Muscle of leg (tissue), 11 donors: ENCODE measurements around the gene PHF21B. TPM values are rescaled to one million over a fixed set of nuclear protein-coding genes. Genes with fewer than 3 reads are reported as not detected.
"Not testable (repeated sequence)": the region's sequence is repeated elsewhere in the genome, so short reads cannot be mapped to it uniquely, and the experiment has no call there.

ENCODE experiments used
- DNase-seq: peaks from one replicate; pipeline ENCODE4 v3.0.0; 2013
- H3K27ac ChIP-seq: one replicate; pipeline ENCODE4 v1.5.1; 2013; ENCODE audit warnings: mild to moderate bottlenecking, low read length, control low read depth
- H3K27me3 ChIP-seq: one replicate; pipeline ENCODE4 v1.6.1; 2013; ENCODE audit warnings: low read length; ENCODE audit not compliant: control insufficient read depth, insufficient read depth
- H3K36me3 ChIP-seq: one replicate; pipeline ENCODE4 v1.6.1; 2013; ENCODE audit warnings: low read length; ENCODE audit not compliant: control insufficient read depth, insufficient read depth
- H3K4me1 ChIP-seq: one replicate; pipeline ENCODE4 v1.6.1; 2013; ENCODE audit warnings: low read length; ENCODE audit not compliant: control insufficient read depth, insufficient read depth
- H3K4me3 ChIP-seq: one replicate; pipeline ENCODE4 v1.5.1; 2013; ENCODE audit warnings: low read length, control low read depth
- H3K9me3 ChIP-seq: replicated peaks from 2 replicates; pipeline ENCODE4 v1.6.1; 2013; ENCODE audit warnings: low read depth, low read length; ENCODE audit not compliant: control insufficient read depth
- WGBS: methylation state at CpG from one replicate; pipeline ENCODE4 v1.1.5; 2013; ENCODE audit warnings: missing lambda C conversion rate; ENCODE audit not compliant: insufficient coverage; 5-methylcytosine and 5-hydroxymethylcytosine counted together
- polyA plus RNA-seq, 8 donors: library from polyadenylated mRNA; unstranded; fragments of 120-200 nt; gene quantifications; one replicate each; pipeline versions ENCODE4 v1.2.1 to v1.2.3, GENCODE V29; 2013; ENCODE audit warnings: inconsistent platforms in 1 of 8, low replicate concordance in 1 of 8; ENCODE audit not compliant: insufficient read length in 8 of 8, insufficient read depth in 1 of 8
- total RNA-seq: library from RNA; stranded (reverse); fragments of 120-200 nt; gene quantifications from one replicate; pipeline ENCODE4 v1.2.4, GENCODE V29; 2013

The PHF21B gene
- total and polyA plus RNA-seq, 9 donors: 0.22 to 0.71 (median 0.49) TPM

DNA sequence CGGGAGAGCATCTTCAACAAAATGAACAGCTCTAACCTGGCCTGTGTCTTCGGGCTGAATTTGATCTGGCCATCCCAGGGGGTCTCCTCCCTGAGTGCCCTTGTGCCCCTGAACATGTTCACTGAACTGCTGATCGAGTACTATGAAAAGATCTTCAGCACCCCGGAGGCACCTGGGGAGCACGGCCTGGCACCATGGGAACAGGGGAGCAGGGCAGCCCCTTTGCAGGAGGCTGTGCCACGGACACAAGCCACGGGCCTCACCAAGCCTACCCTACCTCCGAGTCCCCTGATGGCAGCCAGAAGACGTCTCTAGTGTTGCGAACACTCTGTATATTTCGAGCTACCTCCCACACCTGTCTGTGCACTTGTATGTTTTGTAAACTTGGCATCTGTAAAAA is 147.5 kb downstream of the PHF21B start:
- Histone ChIP-seq H3K27ac (no peak overlapping the region), H3K27me3 (no peaks in the 10 kb centered on the region), H3K4me3 (no peak overlapping the region), H3K36me3 (no peaks in the 10 kb centered on the region), H3K9me3 (no peaks in the 10 kb centered on the region), H3K4me1 (peaks cover 20% of the 10 kb centered on the region)
- no peak for DNase-seq
- WGBS: 83% methylated on average over 6 of the region's 11 CpGs

DNA sequence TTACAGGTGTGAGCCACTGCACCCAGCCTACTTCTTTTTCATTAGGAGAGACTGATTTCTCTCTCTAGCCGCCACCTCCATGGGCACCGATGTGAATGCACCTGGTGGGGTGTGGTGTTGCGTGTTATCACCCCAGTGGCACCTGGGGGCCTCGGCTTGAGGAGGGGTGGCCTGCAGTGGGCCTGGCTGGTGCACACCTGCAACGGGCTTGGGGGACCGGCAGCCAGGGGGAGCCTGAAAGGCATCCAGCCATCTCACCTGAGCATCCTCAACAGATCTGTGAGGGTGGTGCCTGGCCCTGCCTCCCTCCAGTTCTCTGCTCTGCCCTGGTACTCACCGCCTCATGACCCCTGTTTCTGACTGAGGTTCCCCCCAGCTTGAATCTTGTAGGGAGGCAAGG is 148.6 kb downstream of the PHF21B start:
- H3K4me1 ChIP-seq: peaks cover 20% of the 10 kb centered on the region
- no peak for DNase-seq
- no peaks in the 10 kb centered on the region for H3K27me3 ChIP-seq
- H3K27ac ChIP-seq: no peak overlapping the region
- no peaks in the 10 kb centered on the region for H3K36me3 ChIP-seq
- H3K9me3 ChIP-seq: no peaks in the 10 kb centered on the region
- 100% methylated on average over 5 of the region's 7 CpGs for WGBS
- H3K4me3 ChIP-seq: no peak overlapping the region

DNA sequence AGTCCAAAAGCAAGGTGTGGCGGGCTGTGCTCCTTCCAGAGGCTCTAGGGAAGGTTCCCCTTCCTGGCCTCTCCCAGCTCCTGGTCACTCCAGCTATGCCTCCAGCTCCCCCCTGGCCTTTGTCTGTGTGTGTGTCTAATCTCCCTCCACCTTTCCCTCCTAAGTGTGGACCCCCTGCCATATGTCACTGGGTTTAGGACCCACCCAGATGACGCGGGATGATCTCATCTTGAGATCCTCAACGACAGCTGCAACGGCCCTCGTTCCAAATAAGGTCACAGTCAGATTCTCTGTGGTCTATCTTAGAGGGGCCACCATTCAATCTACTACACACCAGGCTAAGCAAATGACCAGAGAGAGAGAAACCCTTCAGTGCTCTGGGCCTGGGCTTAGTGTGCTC is 149.5 kb downstream of the PHF21B start:
- 72% methylated on average over 6 of the region's 6 CpGs for WGBS
- DNase-seq: peak; percentile 46
- Histone ChIP-seq H3K9me3 (no peaks in the 10 kb centered on the region), H3K36me3 (no peaks in the 10 kb centered on the region), H3K27ac (peak overlapping the region; percentile 65), H3K27me3 (no peaks in the 10 kb centered on the region), H3K4me3 (no peak overlapping the region), H3K4me1 (peaks cover 20% of the 10 kb centered on the region)

DNA sequence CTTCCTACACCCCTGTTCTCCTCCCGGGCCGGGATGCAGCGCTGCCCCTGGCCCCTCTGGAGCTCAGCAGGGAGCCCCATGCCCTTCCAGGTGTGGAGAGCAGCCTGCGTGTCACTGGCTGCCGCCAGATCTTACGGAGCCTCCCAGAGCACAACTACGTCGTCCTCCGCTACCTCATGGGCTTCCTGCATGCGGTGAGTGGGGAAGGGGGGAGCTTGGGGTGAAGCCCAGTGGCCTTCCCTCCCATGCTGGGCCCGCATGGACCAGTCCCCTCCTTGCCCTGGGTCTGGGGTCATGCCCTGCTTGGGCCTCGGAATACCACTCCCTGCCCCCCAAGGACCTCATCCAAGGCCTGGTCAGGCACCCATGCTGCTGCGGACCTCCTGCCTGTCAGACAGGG is 150.2 kb downstream of the PHF21B start:
- H3K27ac ChIP-seq: no peak overlapping the region
- H3K9me3 ChIP-seq: no peaks in the 10 kb centered on the region
- WGBS: 80% methylated on average over 5 of the region's 13 CpGs
- H3K4me3 ChIP-seq: no peak overlapping the region
- H3K4me1 ChIP-seq: peaks cover 20% of the 10 kb centered on the region
- H3K27me3 ChIP-seq: no peaks in the 10 kb centered on the region
- DNase-seq: no peak
- H3K36me3 ChIP-seq: no peaks in the 10 kb centered on the region

DNA sequence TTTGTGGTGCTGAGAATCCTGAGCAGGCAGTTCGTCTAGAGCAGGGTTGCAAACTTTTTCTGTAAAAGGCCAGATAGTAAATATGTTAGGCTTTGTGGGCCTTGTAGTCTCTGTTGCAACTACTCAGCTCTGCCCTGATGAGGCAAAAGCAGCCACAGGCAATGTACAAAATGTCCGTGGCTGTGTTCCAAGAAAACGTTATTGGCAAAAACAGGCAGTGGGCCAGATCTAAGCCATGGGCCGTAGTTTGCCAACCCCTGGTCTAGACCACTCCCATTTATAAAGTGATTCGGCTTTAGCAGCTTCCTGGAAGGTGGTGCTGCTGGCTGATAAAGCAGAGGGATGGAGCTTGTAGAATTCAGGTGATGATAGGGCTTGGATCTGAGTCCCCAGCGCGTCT is 151.0 kb downstream of the PHF21B start:
- H3K4me1 ChIP-seq: peaks cover 20% of the 10 kb centered on the region
- DNase-seq, H3K36me3 ChIP-seq, H3K9me3 ChIP-seq, H3K4me3 ChIP-seq, H3K27me3 ChIP-seq, H3K27ac ChIP-seq: not testable (repeated sequence)
- WGBS: 79% methylated on average over 3 of the region's 7 CpGs

DNA sequence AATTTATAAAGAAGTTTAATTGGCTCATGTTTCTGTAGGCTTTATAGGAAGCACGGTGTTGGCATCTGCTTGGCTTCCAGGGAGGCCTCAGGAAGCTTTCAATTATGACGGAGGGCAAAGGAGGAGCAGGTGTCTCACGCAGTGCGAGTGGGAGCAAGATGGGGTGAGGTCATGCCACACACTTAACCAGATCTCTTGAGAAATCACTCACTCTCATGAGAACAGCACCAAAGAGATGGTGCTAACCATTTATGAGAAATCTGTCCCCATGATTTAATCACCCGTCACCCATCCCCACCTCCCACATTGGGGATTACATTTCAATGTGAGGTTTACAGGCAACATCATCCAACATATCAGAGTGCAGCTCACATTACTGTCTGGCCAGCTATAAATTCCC is 153.9 kb downstream of the PHF21B start:
- Histone ChIP-seq H3K9me3 (no peaks in the 10 kb centered on the region), H3K4me3 (no peak overlapping the region), H3K27ac (no peak overlapping the region), H3K4me1 (peaks cover 16% of the 10 kb centered on the region), H3K36me3 (no peaks in the 10 kb centered on the region), H3K27me3 (no peaks in the 10 kb centered on the region)
- no peak for DNase-seq
- no CpG with 5 or more reads among the region's 5 CpGs for WGBS

DNA sequence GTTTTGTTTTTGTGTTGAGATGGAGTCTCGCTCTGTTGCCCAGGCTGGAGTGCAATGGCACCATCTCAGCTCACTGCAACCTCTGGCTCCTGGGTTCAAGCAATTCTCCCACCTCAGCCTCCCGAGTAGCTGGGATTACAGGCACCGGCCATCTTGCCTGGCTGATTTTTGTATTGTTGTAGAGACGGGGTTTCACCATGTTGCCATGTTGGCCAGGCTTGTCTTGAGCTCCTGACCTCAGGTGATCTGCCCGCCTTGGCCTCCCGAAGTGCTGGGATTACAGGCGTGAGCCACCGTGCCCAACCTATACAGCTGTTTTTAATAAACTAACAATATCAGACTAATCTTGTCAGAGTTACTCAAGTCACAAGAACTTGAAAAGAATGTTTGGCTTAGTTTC is 155.2 kb downstream of the PHF21B start:
- not testable (repeated sequence) for H3K4me1 ChIP-seq
- WGBS: no CpG with 5 or more reads among the region's 8 CpGs

DNA sequence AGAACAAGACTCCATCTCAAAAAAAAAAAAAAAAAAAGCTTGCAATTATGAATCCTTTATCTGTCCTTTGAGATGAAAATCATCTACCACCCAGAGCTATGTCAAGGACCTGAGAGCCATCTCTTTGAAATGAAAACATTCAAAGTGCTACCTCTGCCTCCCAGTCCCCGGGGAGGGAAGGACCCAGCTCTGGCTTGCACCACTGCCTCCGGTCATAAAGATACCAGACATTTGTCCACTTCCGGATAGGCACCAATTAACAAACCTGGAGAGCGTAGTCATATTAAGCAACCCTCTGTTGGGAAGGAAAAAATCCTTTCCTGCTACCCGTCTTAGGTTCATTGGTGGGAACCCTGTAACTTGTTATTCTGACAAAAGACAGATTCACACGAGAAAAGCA is 158.9 kb downstream of the PHF21B start:
- H3K27ac ChIP-seq: no peak overlapping the region
- H3K36me3 ChIP-seq: no peaks in the 10 kb centered on the region
- no peaks in the 10 kb centered on the region for H3K27me3 ChIP-seq
- H3K9me3 ChIP-seq: no peaks in the 10 kb centered on the region
- no peak for DNase-seq
- H3K4me1 ChIP-seq: no peaks in the 10 kb centered on the region
- WGBS: no CpG with 5 or more reads among the region's 6 CpGs
- no peak overlapping the region for H3K4me3 ChIP-seq

More for the DNA sequence above, 155.2 kb downstream of the PHF21B start:
- not testable (repeated sequence) for H3K27me3 ChIP-seq, H3K27ac ChIP-seq, H3K9me3 ChIP-seq, DNase-seq, H3K36me3 ChIP-seq, H3K4me3 ChIP-seq

DNA sequence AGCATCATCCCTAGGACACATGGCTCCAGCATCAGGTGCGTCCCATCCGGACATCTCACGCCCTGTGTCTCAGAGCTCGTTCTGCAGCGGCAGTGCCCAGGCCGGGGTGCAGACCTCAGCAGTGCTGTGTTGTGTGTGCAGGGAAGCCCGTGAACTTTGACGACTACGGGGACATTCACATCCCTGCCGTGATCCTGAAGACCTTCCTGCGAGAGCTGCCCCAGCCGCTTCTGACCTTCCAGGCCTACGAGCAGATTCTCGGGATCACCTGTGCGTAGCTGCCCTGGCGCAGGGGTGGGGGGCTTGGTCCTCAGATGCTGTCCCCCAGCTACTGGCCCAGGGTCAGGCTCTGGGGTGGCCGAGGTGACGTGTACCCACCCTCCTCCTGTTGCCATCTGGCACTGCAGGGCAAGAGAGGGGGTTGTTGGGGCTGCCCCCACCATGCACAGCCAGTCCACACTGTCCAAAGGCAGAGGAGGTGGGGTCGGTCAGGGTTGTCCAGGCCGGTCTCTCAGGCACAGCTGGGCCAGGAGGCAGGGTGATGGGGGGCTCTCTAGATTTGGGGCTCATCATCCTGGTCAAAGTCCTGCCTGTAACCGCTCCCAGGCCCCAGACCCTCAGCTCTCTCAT is 160.9 kb downstream of the PHF21B start:
- Histone ChIP-seq H3K27me3 (no peaks in the 10 kb centered on the region), H3K9me3 (peaks cover 8% of the 10 kb centered on the region)
- 91% methylated on average over 18 of the region's 21 CpGs for WGBS

DNA sequence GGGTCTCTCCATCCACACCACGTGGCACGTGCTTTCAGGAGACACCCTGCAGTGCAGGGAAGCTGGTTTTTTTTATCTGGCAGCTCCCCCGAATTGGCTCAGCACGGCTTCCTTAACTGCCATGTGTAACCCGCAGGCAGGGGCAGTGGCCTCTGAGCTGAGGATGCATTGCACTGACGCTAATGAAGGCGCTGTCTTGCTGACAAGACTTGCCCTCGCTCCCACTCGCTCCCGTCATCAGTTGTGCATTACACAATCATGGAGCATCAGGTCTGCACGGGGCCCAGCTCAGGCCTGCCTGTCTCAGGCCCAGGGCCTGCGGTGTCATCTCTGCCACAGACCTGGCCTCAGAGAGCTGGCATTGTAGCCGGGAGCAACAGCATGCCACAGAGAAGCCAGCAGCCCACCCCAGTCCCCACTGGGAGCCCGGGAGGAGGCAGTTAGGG is 161.5 kb downstream of the PHF21B start:
- H3K36me3 ChIP-seq: no peaks in the 10 kb centered on the region
- no peak overlapping the region for H3K4me3 ChIP-seq
- 75% methylated on average over 12 of the region's 14 CpGs for WGBS
- no peak overlapping the region for H3K27ac ChIP-seq
- H3K4me1 ChIP-seq: no peaks in the 10 kb centered on the region
- H3K27me3 ChIP-seq: no peaks in the 10 kb centered on the region
- no peak for DNase-seq
- H3K9me3 ChIP-seq: peaks cover 8% of the 10 kb centered on the region

More for the DNA sequence above, 160.9 kb downstream of the PHF21B start:
- Histone ChIP-seq H3K4me1 (no peaks in the 10 kb centered on the region), H3K27ac (no peak overlapping the region), H3K4me3 (no peak overlapping the region), H3K36me3 (no peaks in the 10 kb centered on the region)
- DNase-seq: no peak

DNA sequence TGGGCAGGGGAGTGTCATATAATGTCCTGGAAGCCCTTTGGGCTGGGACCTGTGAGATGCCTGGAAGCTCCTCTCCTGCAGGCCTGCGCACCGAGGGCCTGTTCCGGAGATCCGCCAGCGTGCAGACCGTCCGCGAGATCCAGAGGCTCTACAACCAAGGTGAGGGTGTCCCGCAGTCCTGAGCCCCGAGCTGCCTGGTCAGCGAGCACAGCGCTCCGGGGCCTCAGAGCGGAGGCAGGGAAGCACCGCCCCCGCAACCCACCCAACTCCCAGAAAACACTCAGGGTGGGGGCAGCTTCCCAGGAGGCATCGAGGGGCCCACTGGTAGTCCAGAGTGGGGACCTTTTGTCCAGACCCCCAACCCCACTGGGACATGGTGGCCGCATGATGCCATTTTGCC is 161.9 kb downstream of the PHF21B start:
- Histone ChIP-seq H3K9me3 (peaks cover 8% of the 10 kb centered on the region), H3K4me1 (no peaks in the 10 kb centered on the region), H3K36me3 (no peaks in the 10 kb centered on the region), H3K27me3 (no peaks in the 10 kb centered on the region), H3K27ac (no peak overlapping the region), H3K4me3 (no peak overlapping the region)
- no peak for DNase-seq
- 85% methylated on average over 15 of the region's 18 CpGs for WGBS
